ENCODE results near the gene DNAJB14.

Gene DNAJB14

DNA sequence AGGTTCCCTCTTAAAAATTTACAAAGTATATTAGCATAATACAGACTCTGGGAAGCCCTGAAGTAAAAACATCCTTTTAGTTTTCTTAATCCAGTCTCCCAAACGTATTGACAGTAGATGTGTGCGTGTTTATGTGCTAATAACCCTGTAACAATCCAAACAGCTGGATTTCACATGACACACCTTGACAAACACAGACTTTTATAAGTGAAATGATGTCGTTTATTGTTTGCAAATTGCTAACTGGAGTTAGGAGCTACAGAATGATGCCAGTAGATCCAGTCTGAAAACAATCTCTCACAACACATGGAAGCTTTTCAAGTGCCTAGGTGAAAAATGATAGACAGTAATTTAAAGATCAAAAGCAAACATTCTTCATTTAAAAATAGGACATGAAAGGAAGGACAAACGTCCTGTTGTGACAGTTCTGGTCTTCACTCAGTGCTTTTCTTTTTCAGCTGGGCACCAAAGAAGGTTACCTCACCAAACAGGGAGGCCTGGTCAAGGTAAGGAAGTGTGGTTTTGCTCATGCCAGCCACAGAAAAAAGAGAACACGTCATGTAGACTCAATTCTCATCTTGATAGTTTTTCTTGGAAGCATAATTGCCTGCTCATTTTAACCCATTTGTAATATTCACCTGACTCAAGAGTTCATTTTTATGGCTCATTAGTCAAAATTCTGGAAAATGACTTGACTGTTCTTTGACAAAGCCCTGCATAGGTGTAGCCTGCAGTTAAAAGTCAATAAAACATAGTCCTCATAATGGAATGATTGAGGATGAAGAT is 85.1 kb downstream of the DNAJB14 start:
- no peak for DNase-seq

DNA sequence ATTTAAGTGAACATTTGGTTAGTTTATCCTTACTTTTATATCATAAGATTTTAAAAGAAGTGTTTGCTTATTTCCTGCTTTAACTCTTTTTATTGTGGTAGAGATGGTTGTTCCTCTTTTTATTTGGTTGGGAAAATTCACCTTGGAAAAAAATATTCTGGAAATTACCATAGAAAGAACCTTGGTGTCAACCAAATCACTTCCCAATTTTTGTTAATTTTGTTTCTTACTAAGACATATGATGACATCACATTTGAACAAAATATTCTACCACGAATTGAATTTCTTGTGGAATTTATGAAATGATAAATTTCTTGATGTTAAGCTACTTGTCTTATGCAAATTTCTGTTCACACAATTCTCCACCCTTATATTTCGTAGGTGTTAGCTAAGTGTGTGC is 85.9 kb downstream of the DNAJB14 start:
- DNase-seq: no peak

DNA sequence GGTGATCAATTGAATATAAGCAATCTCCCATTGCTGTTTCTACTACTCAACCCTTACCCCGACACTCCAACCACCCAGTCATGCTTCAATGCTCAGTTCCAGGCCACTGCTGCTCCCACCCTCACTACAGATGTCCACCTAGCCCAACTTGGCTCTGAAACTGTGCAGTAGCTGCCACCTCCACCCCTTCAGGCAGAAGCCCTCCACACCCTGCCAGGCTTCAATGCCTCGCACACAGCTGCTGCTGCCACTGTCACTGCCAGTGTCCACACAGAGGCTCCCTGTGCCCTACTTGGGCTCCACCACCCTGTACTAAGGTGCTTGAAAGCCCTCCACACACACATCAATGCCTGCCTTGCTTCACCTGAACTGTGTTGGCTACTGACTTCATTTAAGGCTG is 86.8 kb downstream of the DNAJB14 start:
- DNase-seq: peak; percentile 17

DNA sequence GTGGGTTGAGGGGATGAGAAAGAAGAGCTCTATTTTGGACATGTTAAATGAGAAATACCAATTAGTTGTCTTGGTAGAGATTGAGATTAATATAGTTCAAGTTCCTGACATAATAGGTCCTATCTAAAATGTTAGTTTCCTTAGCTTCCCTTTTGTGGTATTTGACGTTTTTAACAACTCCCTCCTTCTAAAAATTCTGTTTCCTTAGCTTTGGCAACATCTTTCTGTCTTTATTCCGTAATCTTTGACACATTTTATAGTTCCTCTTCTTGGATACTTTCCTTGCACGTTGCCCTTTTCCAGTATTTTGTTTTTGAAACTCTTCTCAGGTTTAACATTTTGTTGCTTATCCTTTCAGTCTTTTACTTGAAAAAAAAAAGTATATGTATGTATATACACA is 89.1 kb downstream of the DNAJB14 start:
- no peak for DNase-seq

DNA sequence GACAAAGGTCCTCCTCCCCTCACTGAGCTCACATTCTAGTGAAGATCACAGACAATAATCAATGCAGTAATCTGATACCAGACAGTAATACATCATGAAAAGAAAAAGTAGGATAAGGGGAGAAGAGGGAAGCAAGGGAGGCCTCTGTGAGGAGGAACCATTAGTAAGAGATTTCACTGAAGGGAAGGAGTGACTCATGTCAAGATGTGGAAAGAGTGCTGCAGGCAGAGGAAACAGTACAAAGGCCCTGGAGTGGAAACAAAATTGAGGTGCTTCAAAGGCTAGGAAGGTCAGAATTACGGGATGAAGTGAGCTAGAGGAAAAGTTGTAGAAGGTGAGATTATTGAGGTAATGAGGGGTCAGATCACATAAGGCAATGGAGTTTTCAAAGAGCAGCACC is 90.3 kb downstream of the DNAJB14 start:
- DNase-seq: no peak

DNA sequence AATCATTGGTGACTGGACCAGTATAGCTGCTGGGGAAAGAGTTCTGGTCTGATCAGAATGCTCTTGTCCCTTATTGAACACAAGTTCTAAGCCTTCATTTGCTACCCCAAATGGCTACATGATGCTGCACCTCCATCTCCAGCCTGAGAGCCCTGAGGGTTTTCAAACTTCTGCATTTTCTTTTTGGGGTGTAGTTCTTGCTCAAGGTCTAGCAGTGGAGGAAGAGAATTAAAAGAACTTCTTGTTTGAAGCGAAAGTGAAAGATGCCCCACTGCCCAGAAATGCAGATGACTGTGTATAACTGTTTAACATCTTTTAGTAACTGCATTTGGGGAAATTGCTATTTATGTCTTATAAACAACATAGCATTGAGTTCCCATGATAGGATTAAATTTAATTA is 90.7 kb downstream of the DNAJB14 start:
- no peak for DNase-seq

DNA sequence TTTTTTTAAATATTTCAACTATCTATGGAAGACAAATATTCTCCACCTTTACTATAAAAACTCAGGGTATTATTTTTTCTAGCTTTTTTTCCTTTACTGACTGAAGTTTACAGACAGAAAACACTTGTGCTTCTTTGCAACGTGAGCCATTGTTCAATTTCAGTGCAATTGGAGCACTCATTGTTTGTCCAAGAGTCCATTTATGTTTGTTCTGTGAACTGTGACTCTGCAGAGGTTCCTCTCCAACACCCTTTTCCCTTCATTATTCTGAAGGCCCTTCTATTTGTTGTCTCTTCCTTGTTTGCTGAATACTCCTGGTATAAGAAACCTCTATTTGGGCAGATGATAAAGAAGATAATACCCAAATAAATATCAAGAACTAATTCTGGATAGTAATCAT is 92.4 kb downstream of the DNAJB14 start:
- peak; percentile 2 for DNase-seq

DNA sequence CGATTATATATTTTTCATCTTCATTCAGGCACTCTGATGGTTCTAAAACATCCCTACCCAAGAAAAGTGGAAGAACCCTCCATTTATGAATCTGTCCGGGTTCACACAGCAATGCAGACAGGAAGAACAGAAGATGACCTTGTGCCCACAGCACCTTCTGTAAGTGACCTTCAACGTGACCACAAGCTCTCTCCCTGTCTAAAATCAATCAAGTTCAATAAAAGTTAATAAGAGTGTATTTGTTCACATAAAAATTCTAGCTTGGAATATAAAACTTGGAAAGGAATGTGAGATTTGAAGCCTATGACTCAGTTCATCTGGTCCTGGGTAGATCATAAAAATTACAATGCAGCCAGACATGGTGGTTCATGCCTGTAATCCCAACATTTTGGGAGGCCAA is 93.2 kb downstream of the DNAJB14 start:
- DNase-seq: no peak

DNA sequence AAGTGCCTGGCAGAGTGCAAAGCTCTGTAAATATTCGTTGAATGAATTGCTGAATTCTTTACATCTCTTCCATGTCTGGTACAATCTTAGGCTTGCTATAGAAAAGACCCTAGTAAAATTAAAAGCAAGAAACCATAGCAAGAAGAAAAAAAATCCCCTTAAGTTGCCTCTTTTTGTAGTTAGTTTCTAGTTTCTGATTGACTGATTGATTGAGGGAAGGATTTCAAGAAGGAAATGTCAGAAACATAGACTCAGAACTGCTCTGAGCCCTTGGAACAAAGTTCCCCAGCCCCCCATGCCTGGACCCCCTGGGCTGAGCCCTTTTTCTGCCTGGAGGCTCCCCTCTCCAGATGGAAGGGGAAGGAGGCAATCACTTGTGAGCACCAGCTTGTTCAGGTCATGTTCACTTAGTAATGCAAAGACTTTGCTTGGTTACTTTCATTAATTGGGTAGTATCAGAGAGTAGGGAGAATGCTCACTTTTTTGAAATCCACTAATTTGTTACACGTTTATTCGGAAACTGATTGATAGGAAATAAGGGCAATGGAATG is 94.1 kb downstream of the DNAJB14 start:
- no peak for DNase-seq

DNA sequence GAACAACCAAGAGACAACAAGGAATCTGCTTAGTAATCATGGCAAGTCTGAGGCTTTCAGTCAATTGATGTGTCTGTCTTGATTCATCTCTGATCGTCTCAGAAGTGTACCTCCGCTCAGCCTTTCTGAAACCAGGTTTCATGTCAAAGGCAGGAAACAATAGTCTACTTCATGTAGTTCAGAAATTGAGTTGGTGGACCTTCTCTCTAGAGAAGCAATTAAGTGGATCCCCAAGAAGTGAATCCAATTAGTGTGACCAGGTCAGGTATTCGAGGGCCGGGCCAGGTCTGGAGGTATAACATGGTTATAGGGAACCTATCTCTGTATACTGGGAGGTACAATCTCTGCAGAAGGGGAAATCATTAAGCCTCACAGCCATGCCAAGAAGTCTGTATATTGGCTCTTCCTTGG is 97.8 kb downstream of the DNAJB14 start:
- no peak for DNase-seq

DNA sequence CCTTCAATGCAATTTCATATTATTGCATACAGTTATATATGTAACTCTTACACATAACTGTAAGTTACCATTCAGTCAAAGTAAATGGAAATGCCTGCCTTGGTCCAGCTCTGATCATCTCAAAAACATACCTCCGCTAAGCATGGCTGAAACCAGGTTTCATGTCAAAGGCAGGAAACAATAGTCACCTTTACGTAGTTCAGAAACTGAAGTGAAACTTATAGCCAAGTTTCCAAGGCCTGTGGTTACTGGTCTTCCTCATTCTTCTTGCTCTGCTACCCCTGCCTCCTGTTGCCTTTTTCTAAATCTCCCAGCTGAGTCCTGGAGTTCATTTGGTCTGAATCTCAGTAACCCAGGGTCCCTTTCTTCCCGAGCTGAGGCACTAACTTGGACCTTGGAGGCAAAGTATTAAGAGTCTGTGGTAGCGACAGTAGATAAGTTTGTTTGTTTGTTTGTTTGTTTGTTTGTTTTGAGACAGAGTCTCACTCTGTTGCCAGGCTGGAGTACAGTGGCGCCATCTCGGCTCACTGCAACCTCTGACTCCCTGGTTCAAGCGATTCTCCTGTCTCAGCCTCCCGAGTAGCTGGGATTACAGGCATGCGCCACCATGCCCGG is 98.9 kb downstream of the DNAJB14 start:
- DNase-seq: no peak

DNA sequence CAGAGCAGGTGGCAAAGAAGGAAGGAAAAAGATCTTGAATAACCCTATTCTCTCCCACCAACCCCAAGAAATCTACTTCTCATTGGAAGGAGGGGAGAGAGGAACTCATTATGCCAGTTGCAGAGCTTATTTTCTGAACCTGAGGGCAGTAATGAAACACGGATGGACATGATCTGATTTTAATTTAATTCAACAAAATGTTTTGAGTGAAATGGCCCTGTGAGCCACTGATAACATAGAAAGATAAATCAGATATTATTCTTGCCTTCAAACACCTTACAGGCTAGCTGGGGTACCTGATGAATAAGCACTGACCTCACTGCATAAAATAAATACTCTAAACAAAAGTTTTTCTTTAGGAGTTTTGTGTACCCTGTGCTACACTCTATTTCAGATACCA is 99.5 kb downstream of the DNAJB14 start:
- no peak for DNase-seq
